SH-SY5Y (cell line): ENCODE measurements around the gene LIMD2.

Experiments
- GATA2 ChIP-seq: IDR thresholded peaks from 2 replicates; pipeline ENCODE4 v1.6.1; 2011; ENCODE audit warnings: mild to moderate bottlenecking, low read depth, low read length
- GATA3 ChIP-seq: IDR thresholded peaks from 2 replicates; pipeline ENCODE4 v1.6.1; 2011; ENCODE audit warnings: low read depth, mild to moderate bottlenecking, low read length, moderate library complexity

LIMD2 gene

DNA sequence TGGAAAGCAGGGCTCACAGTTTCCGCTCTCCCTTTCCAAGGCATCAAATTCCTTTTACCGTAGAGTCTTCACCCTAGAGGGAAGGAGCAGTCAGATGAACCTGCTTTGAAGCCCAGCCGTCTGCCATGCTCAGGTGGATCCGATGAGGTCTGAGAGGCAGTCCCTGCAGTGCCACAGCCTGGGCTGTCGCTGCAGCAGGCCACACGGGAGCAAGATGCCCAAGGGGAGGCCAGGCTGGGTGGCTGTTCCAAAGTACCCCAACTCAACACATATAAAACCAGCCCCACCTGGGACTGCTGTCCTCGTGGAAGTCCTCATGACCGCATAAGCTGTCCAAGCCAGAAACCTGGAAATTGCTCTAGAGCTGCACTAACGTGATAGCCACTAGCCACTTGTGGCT lies 4.9 kb upstream of the LIMD2 start:
- TF ChIP-seq GATA3 (no peak), GATA2 (no peak)

DNA sequence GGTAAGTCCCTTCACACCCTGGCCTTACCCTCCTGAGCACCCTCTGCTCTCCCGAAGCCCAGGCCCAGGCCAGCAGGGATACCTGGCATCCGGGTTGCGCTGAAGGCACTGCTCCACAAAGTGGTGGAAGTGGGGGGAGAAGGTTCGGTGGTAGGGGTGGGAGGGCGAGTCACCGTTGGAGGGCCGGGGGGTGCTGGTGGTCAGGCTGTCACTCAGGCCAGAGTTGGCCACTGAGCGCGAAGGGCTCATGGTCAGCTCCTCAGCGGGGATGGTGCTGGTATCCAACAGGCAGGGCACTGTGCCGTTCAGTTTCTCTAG lies 4.3 kb upstream of the LIMD2 start:
- TF ChIP-seq GATA3 (no peak), GATA2 (no peak)

DNA sequence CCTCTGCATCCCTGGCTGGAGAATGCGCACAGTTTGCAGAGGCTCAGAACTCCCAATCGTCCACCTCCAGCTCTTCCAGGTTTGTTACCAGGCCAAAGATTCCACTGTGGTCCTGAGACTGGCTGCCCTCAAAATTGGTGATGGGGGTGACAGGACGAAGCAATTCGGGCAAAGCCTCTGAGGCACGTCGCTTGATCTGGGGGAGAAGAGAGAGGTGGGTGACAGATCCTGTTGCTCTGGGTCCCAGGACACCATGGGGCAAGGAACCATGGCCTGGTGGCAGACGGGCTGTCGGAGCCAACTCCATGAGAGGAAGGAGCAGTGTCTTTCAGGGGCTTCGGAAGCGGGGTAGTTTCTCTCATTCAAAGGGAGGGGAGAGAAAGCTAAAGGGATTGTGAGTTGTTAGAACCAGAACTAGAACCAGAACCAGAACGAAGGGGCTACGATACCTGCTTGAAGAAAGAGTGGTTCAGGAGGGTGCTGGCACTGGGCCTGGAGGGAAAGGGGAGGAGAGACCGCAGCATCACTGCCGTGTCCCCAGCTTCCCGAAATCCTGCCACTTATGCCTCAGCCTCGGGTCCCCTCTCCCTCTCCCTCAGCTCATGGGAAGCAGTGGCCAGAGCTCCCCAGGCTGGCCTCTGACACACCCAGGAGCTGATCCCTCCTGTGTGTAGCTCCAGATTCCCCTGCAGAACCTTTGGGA lies 3.8 kb upstream of the LIMD2 start:
- TF ChIP-seq GATA2 (no peak), GATA3 (no peak)

DNA sequence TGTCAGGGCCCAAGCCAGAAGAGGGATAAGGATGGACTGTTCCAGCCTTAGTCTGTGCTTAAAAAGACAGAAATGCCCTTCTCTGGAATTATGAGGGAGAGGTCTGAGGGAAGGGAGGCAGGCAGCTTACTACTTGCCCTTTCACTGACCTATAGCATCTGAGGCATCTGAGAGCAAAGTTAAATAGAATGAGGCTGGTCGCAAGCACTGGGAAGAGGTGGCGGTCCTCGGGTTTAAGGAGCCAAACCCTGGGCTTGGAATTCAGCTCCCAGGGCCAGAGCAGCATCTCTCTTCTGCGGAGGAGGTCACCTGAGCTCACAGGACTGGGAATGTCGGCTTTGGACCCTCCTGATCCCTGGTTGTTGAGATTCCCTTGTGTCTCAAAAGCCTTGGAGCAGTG lies 3.1 kb upstream of the LIMD2 start:
- TF ChIP-seq GATA3 (no peak), GATA2 (no peak)

DNA sequence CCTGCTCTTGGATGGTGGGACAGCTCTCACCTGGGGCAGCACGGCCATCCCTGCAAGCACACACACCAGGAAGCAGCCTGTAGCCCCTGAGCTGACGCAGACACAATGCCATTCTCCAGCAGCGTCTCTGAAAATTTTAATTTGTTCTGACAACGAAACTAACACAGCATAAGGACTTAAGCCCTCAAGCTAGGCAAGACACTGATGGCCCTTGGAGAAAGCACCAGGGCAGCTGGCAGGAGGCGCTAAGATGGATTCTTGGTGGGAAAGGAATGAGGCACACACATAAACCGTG lies 2.7 kb upstream of the LIMD2 start:
- TF ChIP-seq GATA2 (no peak), GATA3 (no peak)

DNA sequence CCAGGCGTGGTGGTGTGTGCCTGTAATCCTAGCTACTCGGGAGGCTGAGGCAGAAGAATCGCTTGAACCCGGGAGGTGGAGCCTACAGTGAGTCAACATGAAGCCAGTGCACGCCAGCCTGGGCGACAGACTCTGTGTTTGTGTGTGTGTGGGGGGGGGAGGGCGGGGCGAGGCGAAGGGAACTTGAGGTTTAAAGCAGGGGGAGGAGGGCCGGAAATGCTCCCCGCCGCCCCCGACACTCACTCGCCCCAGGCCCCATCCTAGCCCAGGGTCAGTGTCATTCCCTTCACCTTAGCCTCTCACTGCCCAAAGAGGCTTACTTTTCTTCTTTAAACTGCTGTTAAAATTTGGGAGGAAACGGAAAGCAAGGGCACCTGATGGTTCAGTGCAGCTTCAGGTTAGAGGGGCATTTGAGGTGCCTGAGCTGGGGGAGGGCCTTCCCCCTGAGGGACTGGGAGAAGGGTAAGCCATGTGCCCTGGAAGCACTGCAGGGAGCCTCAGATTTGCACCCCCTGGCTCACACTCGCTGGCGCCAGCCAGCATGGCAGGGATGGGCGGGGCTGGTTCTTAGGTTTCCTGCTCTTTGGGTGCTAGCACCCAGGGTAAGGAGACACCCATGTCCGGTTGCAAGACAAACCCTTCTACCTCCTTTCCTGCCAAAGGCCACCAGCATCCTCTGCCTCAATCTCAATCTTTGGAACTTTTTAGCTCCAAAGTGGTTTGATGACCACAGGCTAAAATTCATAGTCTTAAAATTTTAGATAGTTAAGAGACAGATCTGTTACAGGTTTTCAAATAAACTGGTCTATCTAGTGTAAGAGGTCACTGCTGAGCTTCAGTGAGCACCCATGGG lies 2.2 kb upstream of the LIMD2 start:
- no peak for TF ChIP-seq GATA2
- no peak for TF ChIP-seq GATA3

DNA sequence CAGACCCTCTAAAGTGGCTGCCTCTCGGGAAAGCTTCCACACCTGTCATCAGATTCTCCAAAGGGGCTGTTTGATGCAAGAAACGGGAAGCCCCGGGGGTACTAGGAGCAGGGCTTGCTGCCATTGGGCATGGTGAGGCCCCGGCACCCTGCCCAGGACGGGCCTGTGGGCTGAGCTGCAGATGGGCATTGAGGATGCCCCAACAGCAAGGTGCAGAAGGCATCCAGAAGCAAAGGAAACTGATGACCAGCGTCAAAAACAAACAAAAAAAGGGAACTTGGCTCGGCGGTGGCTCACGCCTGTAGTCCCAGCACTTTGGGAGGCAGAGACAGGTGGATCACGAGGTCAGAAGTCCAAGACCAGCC lies 1.5 kb upstream of the LIMD2 start:
- TF ChIP-seq GATA2: no peak
- TF ChIP-seq GATA3: no peak

DNA sequence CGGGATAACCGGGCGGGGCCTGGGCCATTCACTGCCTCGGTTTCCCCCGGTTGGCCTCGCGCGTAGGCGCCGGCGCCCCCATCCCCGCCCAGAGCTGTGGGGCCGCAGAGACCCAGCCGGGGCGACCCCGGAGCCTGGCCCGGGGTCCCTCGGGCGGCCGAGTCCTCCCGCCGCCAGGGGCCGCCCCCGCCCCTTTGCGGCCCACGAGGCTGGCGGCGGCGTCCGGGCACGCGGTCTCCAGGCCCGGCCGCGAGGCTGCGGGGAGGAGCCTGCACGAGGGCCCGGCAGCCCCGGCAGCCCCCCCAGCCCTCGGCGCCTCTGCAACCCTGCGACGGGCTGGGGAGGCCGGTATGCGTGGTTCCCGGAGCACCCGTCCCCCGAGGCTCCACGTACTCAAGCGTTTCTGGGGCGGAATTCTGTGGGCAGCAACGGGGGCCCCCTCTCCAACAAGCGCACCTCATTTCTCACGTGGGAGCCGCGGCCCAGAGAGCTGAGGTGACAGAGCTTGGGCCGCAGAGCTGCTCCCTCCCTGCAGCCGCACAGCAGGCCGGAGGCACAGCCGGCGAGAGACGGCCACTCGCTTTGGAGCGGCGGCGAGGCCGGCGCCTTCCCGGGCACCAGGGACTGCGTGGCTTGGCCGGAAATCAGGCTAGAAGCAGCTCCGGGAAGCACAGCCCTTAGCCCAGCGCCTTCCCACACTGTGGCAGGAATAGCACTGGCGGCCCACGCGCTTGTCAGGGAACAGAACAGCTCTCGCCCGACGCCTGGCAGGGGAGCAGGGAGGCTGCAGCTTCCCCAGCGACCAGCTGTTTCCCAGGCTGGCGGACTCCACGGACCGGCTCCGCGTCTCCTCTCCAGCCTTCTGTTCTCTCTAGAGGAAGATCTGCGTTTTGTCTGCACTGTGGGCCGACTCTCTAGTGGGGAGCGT lies 867 bp upstream of the LIMD2 start:
- TF ChIP-seq GATA3: no peak
- no peak for TF ChIP-seq GATA2

DNA sequence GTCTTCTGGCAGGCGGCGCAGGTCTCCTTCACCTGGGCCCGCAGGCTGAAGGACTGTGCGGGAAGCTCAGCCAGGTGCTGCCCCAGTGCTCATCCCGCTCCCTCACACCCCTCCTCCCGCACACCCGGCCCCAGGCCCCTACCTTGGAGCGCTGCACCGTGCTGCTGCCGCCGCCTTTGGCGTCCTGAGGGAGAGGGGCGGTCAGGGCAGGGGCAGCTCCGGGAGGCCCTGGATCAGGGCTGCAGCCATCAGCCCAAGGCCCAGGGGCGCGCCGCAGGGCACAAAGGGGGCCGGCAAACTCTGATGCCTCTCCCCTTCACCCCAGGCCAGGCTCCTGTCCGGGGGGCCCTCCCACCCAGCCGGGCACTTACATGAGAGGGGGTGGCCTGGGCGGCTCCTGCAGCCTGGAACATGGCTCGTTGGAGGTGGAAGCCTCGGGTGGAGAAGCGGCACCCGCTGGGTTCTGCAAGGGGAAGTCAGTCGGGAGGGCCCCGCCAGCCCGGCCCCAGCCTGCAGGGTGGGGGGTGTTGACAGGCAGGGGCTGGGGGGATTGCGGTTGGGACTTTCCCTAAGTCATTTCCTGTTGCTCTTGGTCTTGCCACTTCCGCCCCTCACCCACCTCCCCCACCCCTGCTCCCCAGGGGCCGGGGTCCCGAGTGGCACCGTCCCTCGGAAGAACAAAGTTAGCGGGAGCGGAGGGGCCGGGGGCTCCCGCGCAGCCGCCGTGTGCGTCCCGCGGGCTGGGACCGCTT lies 863 bp downstream of the LIMD2 start:
- TF ChIP-seq GATA2: no peak
- TF ChIP-seq GATA3: no peak

DNA sequence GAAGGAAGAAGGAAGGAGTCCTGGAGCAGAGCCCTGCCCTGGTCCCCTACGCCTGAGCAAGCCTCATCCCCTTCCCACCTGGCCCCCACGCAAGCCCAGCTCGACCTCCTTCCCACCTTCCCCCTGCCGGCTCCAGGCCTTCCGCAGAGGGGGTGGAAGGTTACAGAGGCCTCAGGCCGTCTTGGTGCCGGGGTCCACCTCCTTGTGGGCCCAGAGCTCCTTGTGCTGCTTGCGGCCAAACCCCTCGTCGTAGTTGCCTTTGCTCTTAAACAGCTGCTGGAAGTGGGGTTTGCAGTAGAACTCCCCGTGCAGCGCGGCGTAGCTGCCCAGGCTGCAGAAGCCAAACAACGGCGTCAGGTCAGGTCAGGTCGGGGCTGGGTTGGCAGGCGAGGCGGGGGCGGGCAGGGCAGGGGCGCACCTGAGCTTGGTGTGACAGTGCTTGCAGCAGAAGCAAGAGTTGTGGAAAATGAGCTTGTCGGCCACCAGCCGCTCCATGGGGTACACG lies 1.5 kb downstream of the LIMD2 start:
- no peak for TF ChIP-seq GATA2
- TF ChIP-seq GATA3: no peak

DNA sequence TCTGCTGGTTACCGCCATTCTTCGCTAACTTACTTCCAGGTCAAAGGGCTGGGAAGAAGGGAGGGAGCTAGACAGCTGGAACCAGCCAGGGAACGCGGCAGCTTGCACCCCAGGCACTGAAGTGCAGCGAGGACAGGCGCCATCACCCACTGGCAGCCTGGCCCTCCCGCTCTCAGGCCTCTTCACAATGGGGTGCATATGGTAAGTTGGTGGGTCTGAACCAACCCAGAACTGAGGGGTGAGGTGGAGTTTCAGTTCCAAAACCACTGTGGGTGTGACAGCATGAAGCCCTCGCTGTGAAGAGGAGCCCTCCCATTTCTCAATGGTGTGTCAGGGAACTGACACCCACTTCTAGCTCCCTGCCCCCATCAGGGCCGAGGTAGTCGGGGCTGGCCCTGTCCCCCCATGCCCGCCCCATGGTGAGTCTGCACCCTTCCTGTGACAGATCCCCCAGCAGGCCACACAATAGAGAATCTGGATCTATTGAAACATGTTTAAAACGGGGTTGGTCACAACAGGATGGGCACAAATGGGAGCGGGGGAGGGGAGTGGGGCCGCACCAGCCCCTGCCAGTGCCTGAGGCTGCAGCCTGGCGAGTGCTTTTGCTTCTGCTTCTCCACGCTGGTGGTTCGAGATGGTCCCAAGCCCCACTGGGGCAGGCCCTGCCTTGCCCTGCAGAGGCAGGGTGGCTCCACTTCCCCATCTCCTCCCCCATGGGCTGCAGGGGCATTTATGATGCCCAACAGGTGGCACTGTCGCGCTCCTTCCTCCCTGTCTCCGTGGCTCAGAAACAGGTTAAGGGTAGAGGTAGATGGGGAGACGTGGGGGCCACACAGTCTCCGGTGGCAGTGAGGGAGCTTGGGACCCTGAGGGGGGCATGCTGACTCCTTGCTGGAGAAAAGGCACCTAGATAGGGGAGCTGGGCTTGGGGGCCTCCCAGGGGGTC lies 2.3 kb downstream of the LIMD2 start:
- TF ChIP-seq GATA3 (no peak), GATA2 (no peak)

DNA sequence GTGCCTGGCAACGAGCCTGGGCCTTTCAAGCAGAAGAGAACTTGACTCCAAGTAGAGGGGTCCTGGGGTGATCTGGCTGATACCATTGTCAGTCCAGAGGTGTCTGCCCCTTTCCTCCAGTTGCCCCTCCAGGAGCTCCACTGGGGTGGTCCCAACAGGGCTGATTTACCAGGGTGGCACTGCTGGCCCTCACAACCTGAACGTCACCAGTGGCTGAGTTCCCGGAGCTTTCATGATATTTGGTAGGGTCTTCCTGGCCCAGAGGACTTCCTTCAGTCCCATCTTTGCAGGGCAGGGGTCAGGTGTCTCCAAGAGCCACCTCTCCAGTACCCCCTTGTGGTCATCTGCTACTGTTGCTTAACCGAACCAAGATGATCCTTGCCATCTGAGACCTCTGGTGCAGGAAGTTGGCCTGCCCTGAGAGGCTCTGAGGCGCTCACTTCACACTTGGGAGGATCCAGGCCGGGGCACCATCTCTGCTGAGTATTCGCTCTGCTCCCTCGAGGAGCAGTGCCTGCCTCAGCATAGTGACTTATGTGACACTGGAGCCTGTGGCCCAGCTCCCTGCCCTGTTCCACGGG lies 3.5 kb downstream of the LIMD2 start:
- no peak for TF ChIP-seq GATA3
- no peak for TF ChIP-seq GATA2

DNA sequence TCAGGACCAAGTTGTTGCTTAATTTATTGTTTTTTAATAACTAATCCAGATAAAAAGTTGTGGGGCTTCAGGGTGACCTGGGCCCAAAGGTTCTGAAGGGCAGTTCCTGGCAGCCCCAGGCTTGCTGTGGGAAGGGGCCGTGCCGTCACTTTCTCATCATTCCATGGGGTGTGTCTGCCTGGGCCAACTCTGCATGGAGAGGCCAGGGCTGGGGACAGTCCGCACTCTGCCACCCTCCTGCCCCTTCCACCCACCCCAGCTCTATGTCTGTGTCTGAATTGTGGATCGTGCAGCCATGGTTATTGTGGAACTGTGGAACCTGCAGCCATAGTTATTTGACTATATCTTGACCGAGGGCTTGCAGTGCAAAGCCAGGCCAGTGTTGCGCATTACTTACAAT lies 4.0 kb downstream of the LIMD2 start:
- TF ChIP-seq GATA2: no peak
- no peak for TF ChIP-seq GATA3
